ENCODE data around the gene MPP3. TPM values are rescaled to one million over a fixed set of nuclear protein-coding genes. Genes with fewer than 3 reads are reported as not detected.

Gene MPP3
- total and polyA plus RNA-seq, 9 of the 15 experiments (the other 6 are each of a cell fraction or from before 2014, with no cell fraction given): 0.41 to 10.4 (median 4.5) TPM

DNA sequence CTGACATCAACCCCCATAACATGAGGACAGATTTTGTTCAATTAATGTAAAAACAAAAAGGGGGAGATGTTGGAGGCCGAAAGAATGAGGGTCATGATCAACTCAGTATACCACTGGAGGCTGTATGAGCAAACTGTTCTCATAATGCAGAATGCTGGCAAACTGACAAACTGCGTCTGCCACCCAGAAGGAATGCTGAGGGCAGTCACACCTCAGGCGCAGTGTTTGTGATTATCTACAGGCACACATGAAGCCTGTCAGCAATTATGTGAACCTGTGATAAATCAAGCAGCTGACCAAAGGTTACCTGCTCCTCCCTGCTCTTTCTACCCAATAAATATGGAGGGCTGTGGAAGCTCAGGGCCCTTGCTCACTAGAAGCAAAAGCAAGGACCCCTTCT is 41.3 kb upstream of the MPP3 start:
- H4K20me1 ChIP-seq (replicated peaks; ENCODE audit: control insufficient read depth, insufficient read depth, low read length): no peaks in the 10 kb centered on the region; the same call in 1 of the 2 replicates
- no peaks in the 10 kb centered on the region for H3K9me1 ChIP-seq (ENCODE audit: control insufficient read depth, insufficient read depth, low read length)
- intact Hi-C loops (cut with micrococcal nuclease): no loop called here
- DNase-seq (ENCODE audit: extremely low read depth in 1 of 4, low spot score in 3 of 4) (no peak), ATAC-seq (no peak), FAIRE-seq (no peak)
- H3K27me3 ChIP-seq (ENCODE audit: control insufficient read depth in 2 of 2, insufficient read depth in 2 of 2, low read length in 2 of 2): peaks cover 2 to 21% of the 10 kb centered on the region in 2 experiments; a peak in 4 of 5 replicates
- H3K79me2 ChIP-seq (ENCODE audit: control insufficient read depth, insufficient read depth, low read length): no peaks in the 10 kb centered on the region
- no peaks in the 10 kb centered on the region for H3K9me3 ChIP-seq (replicated peaks; ENCODE audit: control insufficient read depth, insufficient read depth, low read depth, low read length)
- CTCF ChIA-PET (ENCODE audit: low intra/inter-chr PET ratio): no interaction called here
- in situ Hi-C loops (cut with MboI): no loop called here
- no peak overlapping the region for H3K4me3 ChIP-seq
- H3K27ac ChIP-seq (ENCODE audit: extremely low read depth, low read depth, low read length): no peak overlapping the region
- WGBS (ENCODE audit: insufficient coverage, low coverage, missing lambda C conversion rate): 0% methylated on average over 3 of the region's 3 CpGs
- POLR2A ChIA-PET: no interaction called here
- no peak overlapping the region for H3K4me2 ChIP-seq (ENCODE audit: insufficient read depth, low read length)
- H3K9ac ChIP-seq (ENCODE audit: insufficient read depth in 1 of 2, low read depth in 2 of 2, low read length in 2 of 2): no peak overlapping the region
- no peak overlapping the region for H2AFZ ChIP-seq (ENCODE audit: low read depth, low read length)
- peaks cover 0 to 14% of the 10 kb centered on the region in 2 experiments; a peak in 4 of 5 replicates for H3K4me1 ChIP-seq (replicated peaks in 1 of 2; ENCODE audit: control insufficient read depth in 2 of 2, insufficient read depth in 2 of 2, low read length in 2 of 2)
- no peaks in the 10 kb centered on the region for H3K36me3 ChIP-seq (ENCODE audit: control insufficient read depth, insufficient read depth, low read length)
- TF ChIP-seq MCM7 (IDR thresholded peaks at IDR 0.05) (no peak), ZNF311 (CRISPR knock-in tag; IDR thresholded peaks at IDR 0.05) (no peak), SPI1 (IDR thresholded peaks at IDR 0.05; ENCODE audit: borderline replicate concordance, low read depth, low read length) (no peak), MECOM (CRISPR knock-in tag; IDR thresholded peaks at IDR 0.05) (no peak), RBM14 (IDR thresholded peaks at IDR 0.05; ENCODE audit: borderline replicate concordance, insufficient read depth, low read depth, low read length) (no peak), KLF6 (CRISPR knock-in tag; IDR thresholded peaks at IDR 0.05; ENCODE audit: borderline replicate concordance) (no peak), PML (IDR thresholded peaks at IDR 0.05; ENCODE audit: low read length) (no peak), SRSF3 (IDR thresholded peaks at IDR 0.05; ENCODE audit: insufficient read depth, low read length) (no peak), HMG20A (CRISPR knock-in tag; conservative IDR thresholded peaks at IDR 0.05) (no peak), FOXJ2 (tag; IDR thresholded peaks at IDR 0.05) (no peak), HOXB6 (CRISPR knock-in tag; IDR thresholded peaks at IDR 0.05; ENCODE audit: borderline replicate concordance) (no peak), ZNF23 (CRISPR knock-in tag; IDR thresholded peaks at IDR 0.05) (no peak)
- no TSS peak for BruUV-seq (replicated peaks)

All from K562 (cell line).